Measurements from ENCODE around the gene SMPDL3A.

Gene SMPDL3A

GRCh38 chr6:122766256-122766655 is 22.8 kb upstream of the SMPDL3A start:
- H3K36me3 ChIP-seq (replicated peaks; ENCODE audit: insufficient read depth, low read length): no peaks in the 10 kb centered on the region
- no peak overlapping the region for H2AFZ ChIP-seq (ENCODE audit: low read length)
- TF ChIP-seq EZH2 (optimal IDR thresholded peaks at IDR 0.05; ENCODE audit: low read depth, low read length): no peak
- TF ChIP-seq EZH2phosphoT487 (IDR thresholded peaks at IDR 0.05; ENCODE audit: low read length): no peak
- no peak for TF ChIP-seq CTCF (IDR thresholded peaks at IDR 0.05; ENCODE audit: low read length)
- H3K4me3 ChIP-seq (ENCODE audit: low read length): no peak overlapping the region
- H3K9ac ChIP-seq (ENCODE audit: low read length): no peak overlapping the region
- no peaks in the 10 kb centered on the region for H4K20me1 ChIP-seq (ENCODE audit: insufficient read depth, low read length)
- H3K27me3 ChIP-seq (replicated peaks; ENCODE audit: insufficient read depth, low read length): no peaks in the 10 kb centered on the region
- no peaks in the 10 kb centered on the region for H3F3A ChIP-seq (ENCODE audit: insufficient read depth, low read length)
- H3K4me1 ChIP-seq (ENCODE audit: low read length): no peaks in the 10 kb centered on the region
- no peaks in the 10 kb centered on the region for H3K9me3 ChIP-seq (replicated peaks; ENCODE audit: insufficient read depth, low read length)
- no peaks in the 10 kb centered on the region for H3K79me2 ChIP-seq (ENCODE audit: low read length)
- no peak for DNase-seq
- H3K27ac ChIP-seq (ENCODE audit: low read length): no peak overlapping the region
- H3K4me2 ChIP-seq (ENCODE audit: low read depth, low read length): no peak overlapping the region
- no peaks in the 10 kb centered on the region for H3K9me2 ChIP-seq (replicated peaks; ENCODE audit: insufficient read depth, low read length)

GRCh38 chr6:122770835-122771601 is 18.0 kb upstream of the SMPDL3A start:
- TF ChIP-seq EZH2phosphoT487 (IDR thresholded peaks at IDR 0.05; ENCODE audit: low read length) (no peak), CTCF (IDR thresholded peaks at IDR 0.05; ENCODE audit: low read length) (no peak), EZH2 (optimal IDR thresholded peaks at IDR 0.05; ENCODE audit: low read depth, low read length) (no peak)

GRCh38 chr6:122772724-122773415 is 16.2 kb upstream of the SMPDL3A start:
- no peaks in the 10 kb centered on the region for H3K27me3 ChIP-seq (replicated peaks; ENCODE audit: insufficient read depth, low read length)
- DNase-seq: no peak
- H2AFZ ChIP-seq (ENCODE audit: low read length): no peak overlapping the region
- no peaks in the 10 kb centered on the region for H3F3A ChIP-seq (ENCODE audit: insufficient read depth, low read length)
- H3K9ac ChIP-seq (ENCODE audit: low read length): no peak overlapping the region
- H3K9me2 ChIP-seq (replicated peaks; ENCODE audit: insufficient read depth, low read length): no peaks in the 10 kb centered on the region
- no peak overlapping the region for H3K27ac ChIP-seq (ENCODE audit: low read length)
- no peaks in the 10 kb centered on the region for H3K79me2 ChIP-seq (ENCODE audit: low read length)
- TF ChIP-seq EZH2phosphoT487 (IDR thresholded peaks at IDR 0.05; ENCODE audit: low read length): no peak
- TF ChIP-seq EZH2 (optimal IDR thresholded peaks at IDR 0.05; ENCODE audit: low read depth, low read length): no peak
- TF ChIP-seq CTCF (IDR thresholded peaks at IDR 0.05; ENCODE audit: low read length): no peak
- no peaks in the 10 kb centered on the region for H3K4me1 ChIP-seq (ENCODE audit: low read length)
- H3K36me3 ChIP-seq (replicated peaks; ENCODE audit: insufficient read depth, low read length): no peaks in the 10 kb centered on the region
- H3K4me3 ChIP-seq (ENCODE audit: low read length): no peak overlapping the region
- H4K20me1 ChIP-seq (ENCODE audit: insufficient read depth, low read length): no peaks in the 10 kb centered on the region
- no peaks in the 10 kb centered on the region for H3K9me3 ChIP-seq (replicated peaks; ENCODE audit: insufficient read depth, low read length)
- H3K4me2 ChIP-seq (ENCODE audit: low read depth, low read length): no peak overlapping the region

More at GRCh38 chr6:122770835-122771601, 18.0 kb upstream of the SMPDL3A start:
- H3K9me3 ChIP-seq (replicated peaks; ENCODE audit: insufficient read depth, low read length): no peaks in the 10 kb centered on the region
- no peaks in the 10 kb centered on the region for H4K20me1 ChIP-seq (ENCODE audit: insufficient read depth, low read length)
- H3K79me2 ChIP-seq (ENCODE audit: low read length): no peaks in the 10 kb centered on the region
- H3F3A ChIP-seq (ENCODE audit: insufficient read depth, low read length): no peaks in the 10 kb centered on the region
- no peak overlapping the region for H3K4me3 ChIP-seq (ENCODE audit: low read length)
- no peak overlapping the region for H3K27ac ChIP-seq (ENCODE audit: low read length)
- no peaks in the 10 kb centered on the region for H3K27me3 ChIP-seq (replicated peaks; ENCODE audit: insufficient read depth, low read length)
- no peak overlapping the region for H2AFZ ChIP-seq (ENCODE audit: low read length)
- H3K9me2 ChIP-seq (replicated peaks; ENCODE audit: insufficient read depth, low read length): no peaks in the 10 kb centered on the region
- no peak overlapping the region for H3K9ac ChIP-seq (ENCODE audit: low read length)
- no peak for DNase-seq
- no peaks in the 10 kb centered on the region for H3K36me3 ChIP-seq (replicated peaks; ENCODE audit: insufficient read depth, low read length)
- no peak overlapping the region for H3K4me2 ChIP-seq (ENCODE audit: low read depth, low read length)
- H3K4me1 ChIP-seq (ENCODE audit: low read length): no peaks in the 10 kb centered on the region
